Occipital lobe (tissue), 2 donors: Measurements from ENCODE around the gene CACNA1F. TPM values are rescaled to one million over a fixed set of nuclear protein-coding genes. Genes with fewer than 3 reads are reported as not detected.

Source experiments
- DNase-seq: peaks from one replicate; lab custom pipeline; 2025; lab: John Stamatoyannopoulos, UW
- total RNA-seq: library from RNA; depleted of rRNA; stranded (reverse); fragments of >200 nt; gene quantifications from one replicate; pipeline ENCODE4 v1.2.3, GENCODE V29; 2014

The CACNA1F gene
- total RNA-seq, 1 donor from 2014 or later: not detected

GRCh38 chrX:49199315-49199595 is 33.9 kb downstream of the CACNA1F start:
- no peak for DNase-seq

GRCh38 chrX:49198540-49199314 is 34.4 kb downstream of the CACNA1F start:
- no peak for DNase-seq

GRCh38 chrX:49197543-49198087 is 35.5 kb downstream of the CACNA1F start:
- no peak for DNase-seq

GRCh38 chrX:49193542-49193964 is 39.6 kb downstream of the CACNA1F start:
- DNase-seq: no peak

GRCh38 chrX:49192722-49193328 is 40.3 kb downstream of the CACNA1F start:
- no peak for DNase-seq

GRCh38 chrX:49191574-49192011 is 41.5 kb downstream of the CACNA1F start:
- DNase-seq: no peak

GRCh38 chrX:49190821-49191573 is 42.1 kb downstream of the CACNA1F start:
- DNase-seq: peak; percentile 91

- DNase-seq: no peak
Observed at GRCh38 chrX:49189606-49190005, 43.5 kb downstream of the CACNA1F start.

- DNase-seq: no peak
Observed at GRCh38 chrX:49188468-49189076, 44.6 kb downstream of the CACNA1F start.

- no peak for DNase-seq
Observed at GRCh38 chrX:49187526-49187925, 45.6 kb downstream of the CACNA1F start.

- DNase-seq: no peak
Observed at GRCh38 chrX:49187028-49187394, 46.1 kb downstream of the CACNA1F start.

GRCh38 chrX:49186125-49187027 is 46.8 kb downstream of the CACNA1F start, which contains the start of gene PRICKLE3:
PRICKLE3 (minus strand) TSS chrX:49186373; CDS start chrX:49186297, 76 bp downstream.
- DNase-seq: peak; percentile 32

GRCh38 chrX:49184294-49185281 is 48.6 kb downstream of the CACNA1F start:
- DNase-seq: peak; percentile 49

GRCh38 chrX:49183701-49184281 is 49.3 kb downstream of the CACNA1F start:
- no peak for DNase-seq

- no peak for DNase-seq
Observed at GRCh38 chrX:49179358-49179757, 53.8 kb downstream of the CACNA1F start.

- no peak for DNase-seq
Observed at GRCh38 chrX:49178537-49178936, 54.6 kb downstream of the CACNA1F start.

GRCh38 chrX:49177873-49178480 is 55.2 kb downstream of the CACNA1F start:
- DNase-seq: no peak

GRCh38 chrX:49177338-49177833 is 55.8 kb downstream of the CACNA1F start:
- DNase-seq: no peak
